Esophagus squamous epithelium (tissue), 5 donors: ENCODE results near the gene ZFAND3. TPM values are rescaled to one million over a fixed set of nuclear protein-coding genes. Genes with fewer than 3 reads are reported as not detected.

ENCODE experiments used
- DNase-seq: peaks from one replicate; lab custom pipeline; 2025; lab: John Stamatoyannopoulos, UW
- H3K27ac ChIP-seq, 4 donors: fragments of 200-600 bp; sonication (generic); one replicate each; pipeline ENCODE4 v1.5.1; 2016 to 2019; ENCODE audit warnings: mild to moderate bottlenecking in 1 of 4
- H3K27me3 ChIP-seq, 4 donors: fragments of 200-600 bp; sonication (generic); 1 replicate in 3 of 4; 2 replicates in 1 of 4; pipeline versions ENCODE4 v1.5.1 to v1.6.0; 2017 to 2021; ENCODE audit warnings: antibody characterized with exemption in 1 of 4
- H3K36me3 ChIP-seq, 3 donors: fragments of 200-600 bp; sonication (generic); one replicate each; pipeline ENCODE4 v1.5.1; 2016 to 2019
- H3K4me1 ChIP-seq, 3 donors: fragments of 200-600 bp; sonication (generic); one replicate each; pipeline ENCODE4 v1.5.1; 2017 to 2019
- H3K4me3 ChIP-seq, 4 donors: fragments of 200-600 bp; sonication (generic); 1 replicate in 3 of 4; 2 replicates in 1 of 4; pipeline ENCODE4 v1.5.1; 2016 to 2019; ENCODE audit warnings: mild to moderate bottlenecking in 2 of 4, moderate library complexity in 1 of 4
- H3K9me3 ChIP-seq, 3 donors: fragments of 200-600 bp; sonication (generic); one replicate each; pipeline ENCODE4 v1.5.1; 2016 to 2019
- POLR2A ChIP-seq, 4 donors: fragments of 450-650 bp; IDR thresholded peaks; one replicate each; pipeline ENCODE4 v1.6.1; 2017; ENCODE audit warnings: antibody characterized with exemption in 4 of 4, mild to moderate bottlenecking in 4 of 4, moderate library complexity in 3 of 4
- WGBS, 2 donors: methylation state at CpG; one replicate each; pipeline ENCODE4 v1.1.5; 2018; 5-methylcytosine and 5-hydroxymethylcytosine counted together
- intact Hi-C: fragments of 100-400 bp; cut with DNase I; formaldehyde crosslinking; loops from one replicate; pipeline ENCODE4 v1.15.0; 2022
- total RNA-seq, 4 donors: library from RNA; depleted of rRNA; stranded (reverse); fragments of >200 nt; gene quantifications; one replicate each; pipeline ENCODE4 v1.1.0, GENCODE V29; 2016
- TF ChIP-seq, protein P1 (sequence below), 6 experiments: fragments of 450-650 bp in 4 of 6; fragments of 200-600 bp in 2 of 6; sonication (generic) in 2 of 6; IDR thresholded peaks; one replicate each; pipeline ENCODE4 v1.5.1; 2016 to 2019; ENCODE audit warnings: antibody characterized with exemption in 6 of 6, mild to moderate bottlenecking in 4 of 6, moderate library complexity in 4 of 6
- donor health status: DM: yes; HTN: yes; CAD: no.

The ZFAND3 gene
- total RNA-seq, 4 donors from 2014 or later, result 15.7 to 23.8 (median 20.9) TPM

DNA sequence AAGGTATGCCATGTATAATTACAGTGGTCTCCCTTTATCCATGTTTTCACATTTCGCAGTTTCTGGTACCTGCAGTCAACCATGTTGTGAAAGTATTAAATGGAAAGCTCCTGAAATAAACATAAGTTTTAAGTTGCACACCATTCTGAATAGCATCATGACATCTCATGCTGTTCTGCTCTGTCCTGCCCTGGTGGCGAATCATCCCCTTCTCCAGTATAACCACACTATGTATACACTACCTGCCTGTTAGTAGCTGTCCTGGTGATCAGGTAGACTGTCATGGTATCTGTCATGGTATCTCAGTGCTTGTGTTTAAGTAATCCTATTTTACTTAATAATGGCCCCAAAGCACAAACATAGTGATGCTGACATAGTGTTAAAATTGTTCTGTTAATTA lies 97.1 kb downstream of the ZFAND3 start:
- no peak for DNase-seq
- intact Hi-C loops, result no loop called here
- TF ChIP-seq, protein P1, sequence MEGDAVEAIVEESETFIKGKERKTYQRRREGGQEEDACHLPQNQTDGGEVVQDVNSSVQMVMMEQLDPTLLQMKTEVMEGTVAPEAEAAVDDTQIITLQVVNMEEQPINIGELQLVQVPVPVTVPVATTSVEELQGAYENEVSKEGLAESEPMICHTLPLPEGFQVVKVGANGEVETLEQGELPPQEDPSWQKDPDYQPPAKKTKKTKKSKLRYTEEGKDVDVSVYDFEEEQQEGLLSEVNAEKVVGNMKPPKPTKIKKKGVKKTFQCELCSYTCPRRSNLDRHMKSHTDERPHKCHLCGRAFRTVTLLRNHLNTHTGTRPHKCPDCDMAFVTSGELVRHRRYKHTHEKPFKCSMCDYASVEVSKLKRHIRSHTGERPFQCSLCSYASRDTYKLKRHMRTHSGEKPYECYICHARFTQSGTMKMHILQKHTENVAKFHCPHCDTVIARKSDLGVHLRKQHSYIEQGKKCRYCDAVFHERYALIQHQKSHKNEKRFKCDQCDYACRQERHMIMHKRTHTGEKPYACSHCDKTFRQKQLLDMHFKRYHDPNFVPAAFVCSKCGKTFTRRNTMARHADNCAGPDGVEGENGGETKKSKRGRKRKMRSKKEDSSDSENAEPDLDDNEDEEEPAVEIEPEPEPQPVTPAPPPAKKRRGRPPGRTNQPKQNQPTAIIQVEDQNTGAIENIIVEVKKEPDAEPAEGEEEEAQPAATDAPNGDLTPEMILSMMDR (IDR thresholded peaks at IDR 0.05), result no peak
- no peak for TF ChIP-seq POLR2A (IDR thresholded peaks at IDR 0.05)
- Histone ChIP-seq H3K4me3 (no peak overlapping the region), H3K27ac (no peak overlapping the region), H3K27me3 (no peaks in the 10 kb centered on the region), H3K36me3 (peaks cover 0 to 14% (median 0%) of the 10 kb centered on the region in 3 donors), H3K4me1 (peaks cover 0 to 44% (median 9%) of the 10 kb centered on the region in 3 donors), H3K9me3 (no peaks in the 10 kb centered on the region)
- 96 to 98% methylated on average over 2 of the region's 2 CpGs for WGBS, 2 donors

DNA sequence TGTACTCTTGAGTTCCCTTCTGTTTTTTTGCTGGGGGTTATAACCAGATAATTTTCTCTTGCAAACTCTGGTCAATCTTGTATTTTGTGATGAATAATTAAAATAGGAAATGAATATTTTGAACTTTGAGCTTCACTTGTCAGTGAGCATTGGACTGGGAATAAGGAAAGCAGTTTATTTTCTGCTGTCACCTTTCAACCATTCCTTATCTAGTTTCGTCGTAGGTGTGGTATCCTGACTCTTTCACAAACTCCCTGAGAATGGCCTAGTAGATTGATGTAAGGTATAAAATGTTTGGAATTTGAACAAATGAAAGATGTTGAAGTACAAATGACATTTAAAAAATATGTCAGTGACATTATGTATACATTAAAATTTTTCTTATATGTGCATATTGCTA lies 98.0 kb downstream of the ZFAND3 start:
- no peak for DNase-seq
- Histone ChIP-seq H3K36me3 (peaks cover 0 to 14% (median 0%) of the 10 kb centered on the region in 3 donors), H3K27me3 (no peaks in the 10 kb centered on the region), H3K9me3 (no peaks in the 10 kb centered on the region), H3K4me1 (peaks cover 0 to 47% (median 9%) of the 10 kb centered on the region in 3 donors), H3K4me3 (no peak overlapping the region), H3K27ac (no peak overlapping the region)
- TF ChIP-seq, protein P1 (IDR thresholded peaks at IDR 0.05), result no peak
- TF ChIP-seq POLR2A (IDR thresholded peaks at IDR 0.05), result no peak
- WGBS, 2 donors, result 88 to 94% methylated on average over 2 of the region's 2 CpGs
- intact Hi-C loops, result no loop called here

DNA sequence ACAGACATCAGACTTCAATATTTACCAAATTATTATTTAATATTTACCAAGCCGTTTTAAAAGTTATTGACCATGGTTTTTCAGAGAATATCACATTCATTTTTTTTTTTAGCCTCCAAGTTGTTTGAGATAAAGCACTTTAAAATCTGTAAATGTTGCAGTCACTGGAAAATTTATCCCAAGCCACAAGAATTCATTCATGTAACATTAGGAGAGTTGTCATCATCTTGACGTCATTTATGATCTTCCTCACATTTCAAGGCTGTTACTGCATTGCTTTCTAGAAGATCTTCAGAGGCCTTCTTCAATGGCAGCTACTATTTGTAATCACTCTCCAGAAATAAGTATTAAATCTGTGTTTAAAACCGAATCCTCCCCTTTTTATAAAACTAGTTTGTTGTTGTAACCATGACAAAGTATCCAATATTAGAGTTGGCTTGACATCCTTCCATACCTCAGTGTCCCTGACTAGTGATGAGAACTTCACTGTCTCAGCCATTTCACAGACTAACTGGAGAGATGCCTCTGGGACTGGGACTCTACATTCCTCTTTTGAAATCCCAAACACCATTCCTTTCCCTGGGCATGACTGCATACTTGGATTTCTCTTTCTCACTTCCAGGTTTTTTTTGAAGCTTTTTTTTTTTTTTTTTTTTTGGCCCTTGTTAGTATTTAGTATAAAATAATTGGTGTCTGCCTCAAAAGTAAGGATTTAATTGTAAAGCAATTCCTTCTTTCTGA lies 100.1 kb downstream of the ZFAND3 start:
- intact Hi-C loops, result no loop called here
- 73 to 95% methylated on average over 3 of the region's 3 CpGs for WGBS, 2 donors
- no peaks in the 10 kb centered on the region for H3K9me3 ChIP-seq

DNA sequence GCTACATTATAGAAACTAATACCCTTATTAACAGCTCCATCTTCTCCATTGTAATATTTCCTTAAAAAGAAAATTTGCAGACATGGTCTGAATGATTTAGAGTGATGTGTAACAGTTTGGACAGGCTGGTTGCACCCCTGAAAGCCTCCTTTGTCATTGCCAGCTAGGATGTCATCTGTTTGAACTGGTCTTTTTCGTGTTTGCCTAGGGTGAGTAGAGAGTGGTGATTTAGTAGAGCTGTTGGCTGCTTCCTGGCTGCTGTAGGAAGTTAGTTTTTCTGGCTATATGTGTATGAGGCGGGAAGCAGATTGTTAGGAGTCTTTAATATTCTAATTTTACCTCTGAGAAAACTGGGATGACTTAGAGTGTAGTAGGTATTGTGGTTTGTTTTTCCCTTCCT lies 101.1 kb downstream of the ZFAND3 start:
- 31 to 51% methylated on average over 2 of the region's 2 CpGs for WGBS, 2 donors
- H3K4me1 ChIP-seq, result peaks cover 0 to 29% (median 9%) of the 10 kb centered on the region in 3 donors
- intact Hi-C loops, result no loop called here
- no peak for DNase-seq
- peaks cover 0 to 11% (median 0%) of the 10 kb centered on the region in 3 donors for H3K36me3 ChIP-seq
- H3K9me3 ChIP-seq, result no peaks in the 10 kb centered on the region
- H3K27me3 ChIP-seq, result no peaks in the 10 kb centered on the region
- H3K4me3 ChIP-seq, result no peak overlapping the region
- no peak overlapping the region for H3K27ac ChIP-seq
- TF ChIP-seq, protein P1 (IDR thresholded peaks at IDR 0.05), result no peak
- no peak for TF ChIP-seq POLR2A (IDR thresholded peaks at IDR 0.05)

More for the DNA sequence above, 100.1 kb downstream of the ZFAND3 start:
- no peak for DNase-seq
- TF ChIP-seq POLR2A (IDR thresholded peaks at IDR 0.05), result no peak
- TF ChIP-seq, protein P1 (IDR thresholded peaks at IDR 0.05), result no peak
- Histone ChIP-seq H3K4me3 (no peak overlapping the region), H3K36me3 (peaks cover 0 to 14% (median 0%) of the 10 kb centered on the region in 3 donors), H3K27me3 (no peaks in the 10 kb centered on the region), H3K27ac (no peak overlapping the region), H3K4me1 (peaks cover 0 to 39% (median 9%) of the 10 kb centered on the region in 3 donors)

DNA sequence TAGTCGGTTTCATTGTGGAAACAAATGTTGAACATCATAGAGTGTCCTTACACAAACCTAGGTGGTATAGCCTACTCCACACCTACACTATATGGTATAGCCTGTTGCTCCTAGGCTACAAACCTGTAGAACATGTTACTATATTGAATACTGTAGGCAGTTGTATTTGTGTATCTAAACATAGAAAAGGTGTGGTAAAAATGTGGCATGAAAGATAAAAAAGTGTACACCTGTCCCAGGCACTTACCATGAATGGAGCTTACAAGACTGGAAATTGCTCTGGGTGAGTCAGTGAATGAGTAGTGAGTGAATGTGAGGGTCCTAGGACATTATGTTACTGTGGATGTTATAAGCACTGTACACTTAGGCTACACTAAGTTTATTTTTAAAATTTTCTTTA lies 103.0 kb downstream of the ZFAND3 start:
- no peaks in the 10 kb centered on the region for H3K36me3 ChIP-seq
- no peak for TF ChIP-seq POLR2A (IDR thresholded peaks at IDR 0.05)
- TF ChIP-seq, protein P1 (IDR thresholded peaks at IDR 0.05), result no peak
- intact Hi-C loops, result no loop called here
- WGBS, 2 donors, result 75 to 83% methylated on average over 1 of the region's 1 CpG
- no peak for DNase-seq
- H3K27ac ChIP-seq, result no peak overlapping the region
- peaks cover 0 to 22% (median 9%) of the 10 kb centered on the region in 3 donors for H3K4me1 ChIP-seq
- H3K9me3 ChIP-seq, result no peaks in the 10 kb centered on the region
- no peak overlapping the region for H3K4me3 ChIP-seq
- H3K27me3 ChIP-seq, result no peaks in the 10 kb centered on the region
